AG08395 (cell line): ENCODE data around the gene ZNF407.

Experiments
- DNase-seq: peaks from one replicate; pipeline ENCODE4 v3.0.0; 2012; ENCODE audit warnings: mixed read lengths, low spot score

The ZNF407 gene

GRCh38 chr18:74631212-74631611 is 33.5 kb downstream of the ZNF407 start:
- DNase-seq = no peak

- peak; percentile 27 for DNase-seq
Observed at GRCh38 chr18:74631623-74632350, 34.1 kb downstream of the ZNF407 start.

- no peak for DNase-seq
Observed at GRCh38 chr18:74632351-74632679, 34.6 kb downstream of the ZNF407 start.

DNA sequence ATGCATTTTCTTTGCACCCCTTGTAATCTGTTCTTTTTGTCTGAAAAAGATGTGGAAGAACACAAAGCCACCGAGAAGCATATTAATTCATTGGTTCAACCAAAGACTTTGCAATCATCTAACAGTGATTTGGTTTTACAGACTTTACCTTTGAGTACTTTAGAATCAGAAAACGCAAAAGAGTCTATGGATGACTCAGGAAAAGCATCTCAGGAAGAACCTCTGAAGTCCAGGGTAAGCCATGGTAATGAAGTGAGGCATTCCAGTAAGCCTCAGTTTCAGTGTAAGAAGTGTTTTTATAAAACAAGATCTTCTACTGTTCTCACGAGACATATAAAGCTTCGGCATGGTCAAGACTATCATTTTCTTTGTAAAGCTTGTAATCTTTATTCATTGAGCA is 35.2 kb downstream of the ZNF407 start:
- DNase-seq = no peak

DNA sequence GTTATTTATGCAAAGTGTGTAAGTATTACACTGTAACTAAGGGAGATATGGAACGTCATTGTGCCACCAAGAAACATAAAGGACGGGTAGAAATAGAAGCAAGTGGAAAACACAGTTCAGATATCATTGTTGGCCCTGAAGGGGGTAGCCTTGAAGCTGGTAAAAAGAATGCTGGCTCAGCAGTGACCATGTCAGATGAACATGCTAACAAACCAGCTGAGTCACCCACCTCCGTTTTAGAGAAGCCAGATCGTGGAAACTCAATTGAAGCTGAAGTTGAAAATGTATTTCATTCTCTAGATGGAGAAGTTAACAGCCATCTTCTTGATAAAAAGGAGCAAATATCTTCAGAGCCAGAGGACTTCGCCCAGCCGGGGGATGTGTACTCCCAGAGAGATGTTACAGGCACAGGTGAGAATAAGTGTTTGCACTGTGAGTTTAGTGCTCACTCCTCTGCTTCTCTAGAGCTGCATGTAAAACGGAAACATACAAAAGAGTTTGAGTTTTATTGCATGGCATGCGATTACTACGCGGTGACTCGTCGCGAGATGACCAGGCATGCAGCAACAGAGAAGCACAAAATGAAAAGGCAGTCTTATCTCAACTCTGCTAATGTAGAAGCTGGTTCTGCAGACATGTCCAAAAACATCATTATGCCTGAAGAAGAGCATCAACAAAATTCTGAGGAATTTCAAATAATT is 36.1 kb downstream of the ZNF407 start:
- DNase-seq = no peak

DNA sequence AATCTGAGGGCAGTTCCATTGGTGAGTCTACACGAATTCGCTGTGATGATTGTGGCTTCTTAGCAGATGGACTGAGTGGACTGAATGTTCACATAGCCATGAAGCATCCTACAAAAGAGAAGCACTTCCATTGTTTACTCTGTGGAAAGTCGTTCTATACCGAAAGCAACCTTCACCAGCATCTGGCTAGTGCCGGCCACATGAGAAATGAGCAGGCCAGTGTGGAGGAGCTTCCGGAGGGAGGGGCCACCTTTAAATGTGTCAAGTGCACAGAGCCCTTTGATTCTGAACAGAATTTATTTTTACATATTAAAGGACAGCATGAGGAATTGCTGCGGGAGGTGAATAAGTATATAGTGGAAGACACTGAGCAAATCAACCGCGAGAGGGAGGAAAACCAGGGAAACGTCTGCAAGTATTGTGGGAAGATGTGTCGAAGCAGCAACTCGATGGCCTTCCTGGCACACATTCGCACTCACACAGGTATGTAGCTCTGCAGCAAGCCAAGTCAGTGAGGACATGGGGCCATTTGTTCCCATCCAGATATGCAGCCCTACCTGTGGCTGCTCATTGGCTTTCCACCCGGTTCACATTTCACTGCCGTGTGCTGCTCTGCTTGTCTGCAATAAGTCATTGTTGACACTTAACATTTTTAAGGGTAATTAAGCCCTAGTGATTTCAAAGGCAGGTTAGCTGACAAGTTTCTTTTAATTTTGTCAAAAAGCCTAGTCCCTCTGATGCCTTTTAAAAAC is 37.7 kb downstream of the ZNF407 start:
- DNase-seq = no peak

GRCh38 chr18:74637070-74637469 is 39.4 kb downstream of the ZNF407 start:
- no peak for DNase-seq

DNA sequence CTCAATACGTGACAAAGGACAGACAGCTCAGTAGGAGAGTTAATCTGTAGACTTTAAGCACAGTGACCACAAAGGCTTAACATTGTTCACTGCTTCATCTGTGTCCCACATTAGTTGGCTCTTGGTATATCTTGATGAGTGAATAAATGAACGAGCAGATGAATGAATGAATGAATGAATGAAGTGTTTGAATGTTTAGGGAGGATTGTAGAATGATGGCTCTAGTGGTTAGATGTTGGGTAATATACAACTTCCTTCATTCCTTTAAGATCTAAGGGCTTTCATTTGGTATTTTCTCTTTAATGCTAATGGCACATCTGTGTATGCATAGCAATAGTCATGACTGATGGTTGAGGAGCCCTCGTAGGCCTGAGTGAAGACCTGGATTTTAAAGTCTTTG is 40.5 kb downstream of the ZNF407 start:
- no peak for DNase-seq

- no peak for DNase-seq
Observed at GRCh38 chr18:74644713-74645112, 47.0 kb downstream of the ZNF407 start.

- no peak for DNase-seq
Observed at GRCh38 chr18:74645679-74646078, 48.0 kb downstream of the ZNF407 start.

GRCh38 chr18:74651327-74652128 is 53.9 kb downstream of the ZNF407 start:
- DNase-seq = no peak

DNA sequence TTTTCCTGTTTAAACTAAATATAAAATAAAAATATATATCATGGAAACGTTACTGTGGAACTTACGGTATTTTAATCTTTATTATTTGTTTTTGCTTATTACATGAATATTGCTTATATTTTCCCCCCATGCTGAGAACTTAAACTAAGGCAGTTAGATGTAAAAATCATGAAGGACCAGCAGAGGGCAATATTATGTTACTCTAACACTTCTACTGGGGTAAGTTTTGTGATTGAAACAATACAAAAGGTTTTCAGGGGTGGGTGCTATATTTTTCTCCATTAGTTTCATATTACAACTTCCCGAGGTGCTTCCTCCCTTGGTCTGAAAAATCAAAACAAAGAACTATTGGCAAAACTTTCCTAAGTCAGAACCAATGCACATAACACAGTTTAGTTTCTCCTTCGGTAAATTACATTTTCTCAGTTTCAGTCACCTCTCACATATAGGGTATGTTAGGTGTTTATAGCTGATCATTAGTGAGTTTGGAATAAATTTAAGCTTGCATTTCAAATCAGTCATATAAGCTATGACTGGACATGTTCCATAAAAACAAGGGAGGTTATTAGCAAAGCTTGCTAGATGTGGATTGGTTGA is 54.8 kb downstream of the ZNF407 start:
- DNase-seq = peak; percentile 41

GRCh38 chr18:74654638-74655037 is 57.0 kb downstream of the ZNF407 start:
- peak; percentile 26 for DNase-seq

GRCh38 chr18:74661008-74661407 is 63.3 kb downstream of the ZNF407 start:
- DNase-seq = no peak

DNA sequence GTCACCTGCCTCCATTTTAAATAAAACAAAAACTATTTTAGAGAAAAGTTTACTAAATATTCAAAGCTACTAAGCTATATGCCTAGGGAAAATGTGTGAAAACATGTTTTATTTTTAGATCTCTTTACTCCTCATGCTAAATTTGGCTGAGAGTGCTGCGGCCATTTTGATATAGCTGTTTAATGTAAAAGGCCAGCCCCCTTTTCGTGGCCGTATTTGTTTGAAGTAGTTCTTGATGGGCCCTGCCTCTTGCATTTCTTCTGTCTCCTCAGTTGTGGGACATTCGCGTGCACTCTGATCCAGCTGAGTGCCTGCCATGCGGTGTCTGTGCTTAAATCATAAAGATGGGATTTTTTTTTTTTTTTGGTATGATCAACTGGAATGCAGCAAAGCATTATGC is 64.0 kb downstream of the ZNF407 start:
- no peak for DNase-seq

- DNase-seq = no peak
Observed at GRCh38 chr18:74662622-74663021, 65.0 kb downstream of the ZNF407 start.

GRCh38 chr18:74665346-74665745 is 67.7 kb downstream of the ZNF407 start:
- DNase-seq = no peak

DNA sequence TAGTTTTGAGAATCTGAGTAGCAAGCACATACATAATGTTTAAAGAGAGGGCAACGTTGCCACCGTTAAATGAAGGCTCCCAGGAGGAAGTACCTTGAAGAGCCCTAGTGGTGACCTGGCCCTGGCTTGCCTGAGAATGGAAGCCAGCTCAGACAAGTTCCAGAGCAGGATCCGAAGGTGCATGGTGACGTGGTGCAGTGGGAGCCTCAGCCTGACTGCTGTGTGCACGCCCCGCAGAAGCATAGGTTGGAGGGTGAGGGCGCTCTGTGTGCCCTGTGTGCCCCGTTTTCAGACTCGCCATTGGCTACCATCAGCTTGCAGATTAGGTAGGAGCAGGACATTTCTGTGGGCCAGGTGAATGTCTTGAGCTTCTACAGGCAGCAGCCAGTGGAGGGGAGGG is 68.2 kb downstream of the ZNF407 start:
- no peak for DNase-seq

GRCh38 chr18:74669136-74669798 is 71.6 kb downstream of the ZNF407 start:
- no peak for DNase-seq

DNA sequence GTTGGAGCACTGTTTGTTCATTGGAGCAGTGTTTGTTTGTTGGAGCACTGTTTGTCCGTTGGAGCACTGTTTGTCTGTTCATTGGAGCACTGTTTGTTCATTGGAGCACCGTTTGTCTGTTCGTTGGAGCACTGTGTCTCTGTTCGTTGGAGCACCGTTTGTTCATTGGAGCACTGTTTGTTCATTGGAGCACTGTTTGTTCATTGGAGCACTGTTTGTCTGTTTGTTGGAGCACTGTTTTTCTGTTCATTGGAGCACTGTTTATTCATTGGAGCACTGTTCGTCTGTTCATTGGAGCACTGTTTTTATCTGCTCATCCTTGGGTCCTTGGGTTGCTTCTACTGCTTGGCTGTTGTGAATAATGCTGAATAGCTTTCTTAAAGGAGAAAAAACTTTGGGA is 74.7 kb downstream of the ZNF407 start:
- no peak for DNase-seq

- no peak for DNase-seq
Observed at GRCh38 chr18:74674487-74674886, 76.8 kb downstream of the ZNF407 start.
